ENCODE measurements around the gene ZBTB32. TPM values are rescaled to one million over a fixed set of nuclear protein-coding genes. Genes with fewer than 3 reads are reported as not detected.
"Not testable (repeated sequence)": the region's sequence is repeated elsewhere in the genome, so short reads cannot be mapped to it uniquely, and the experiment has no call there.

The ZBTB32 gene, protein sequence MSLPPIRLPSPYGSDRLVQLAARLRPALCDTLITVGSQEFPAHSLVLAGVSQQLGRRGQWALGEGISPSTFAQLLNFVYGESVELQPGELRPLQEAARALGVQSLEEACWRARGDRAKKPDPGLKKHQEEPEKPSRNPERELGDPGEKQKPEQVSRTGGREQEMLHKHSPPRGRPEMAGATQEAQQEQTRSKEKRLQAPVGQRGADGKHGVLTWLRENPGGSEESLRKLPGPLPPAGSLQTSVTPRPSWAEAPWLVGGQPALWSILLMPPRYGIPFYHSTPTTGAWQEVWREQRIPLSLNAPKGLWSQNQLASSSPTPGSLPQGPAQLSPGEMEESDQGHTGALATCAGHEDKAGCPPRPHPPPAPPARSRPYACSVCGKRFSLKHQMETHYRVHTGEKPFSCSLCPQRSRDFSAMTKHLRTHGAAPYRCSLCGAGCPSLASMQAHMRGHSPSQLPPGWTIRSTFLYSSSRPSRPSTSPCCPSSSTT
- not detected for total RNA-seq

DNA sequence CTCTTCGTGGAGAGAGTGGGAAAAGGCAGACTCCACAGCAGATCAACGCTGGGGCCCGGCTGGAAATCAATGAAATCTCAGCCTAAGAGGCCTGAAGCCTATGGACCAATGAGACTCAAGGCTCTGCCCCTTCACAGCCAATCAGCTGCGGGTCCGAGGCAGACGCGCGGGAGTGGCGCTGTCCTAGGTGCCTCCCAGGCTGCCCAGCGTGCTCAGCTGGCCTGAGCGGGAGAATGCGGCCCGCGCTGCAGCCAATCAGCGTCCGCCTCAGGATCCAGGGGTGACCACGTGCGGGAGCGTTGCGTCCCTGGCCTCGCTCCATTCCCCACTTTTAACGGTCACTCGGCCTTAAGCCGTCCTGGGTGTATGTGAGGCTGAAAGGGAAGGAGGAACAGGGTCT is at the start of gene ZBTB32:
ZBTB32 (plus strand) TSS at position 341 of the 400 bp plus-strand sequence. CDS start 10,069 bp downstream, outside the sequence.
- intact Hi-C loops (cut with DNase I; ENCODE audit: low total_unique reads) = no loop called here
- H3K4me1 ChIP-seq = no peaks in the 10 kb centered on the region
- no peak for DNase-seq
- no peak within 1 kb of the TSS for H3K27ac ChIP-seq
- TF ChIP-seq POLR2A (IDR thresholded peaks at IDR 0.05) = no peak
- TF ChIP-seq, protein P1, sequence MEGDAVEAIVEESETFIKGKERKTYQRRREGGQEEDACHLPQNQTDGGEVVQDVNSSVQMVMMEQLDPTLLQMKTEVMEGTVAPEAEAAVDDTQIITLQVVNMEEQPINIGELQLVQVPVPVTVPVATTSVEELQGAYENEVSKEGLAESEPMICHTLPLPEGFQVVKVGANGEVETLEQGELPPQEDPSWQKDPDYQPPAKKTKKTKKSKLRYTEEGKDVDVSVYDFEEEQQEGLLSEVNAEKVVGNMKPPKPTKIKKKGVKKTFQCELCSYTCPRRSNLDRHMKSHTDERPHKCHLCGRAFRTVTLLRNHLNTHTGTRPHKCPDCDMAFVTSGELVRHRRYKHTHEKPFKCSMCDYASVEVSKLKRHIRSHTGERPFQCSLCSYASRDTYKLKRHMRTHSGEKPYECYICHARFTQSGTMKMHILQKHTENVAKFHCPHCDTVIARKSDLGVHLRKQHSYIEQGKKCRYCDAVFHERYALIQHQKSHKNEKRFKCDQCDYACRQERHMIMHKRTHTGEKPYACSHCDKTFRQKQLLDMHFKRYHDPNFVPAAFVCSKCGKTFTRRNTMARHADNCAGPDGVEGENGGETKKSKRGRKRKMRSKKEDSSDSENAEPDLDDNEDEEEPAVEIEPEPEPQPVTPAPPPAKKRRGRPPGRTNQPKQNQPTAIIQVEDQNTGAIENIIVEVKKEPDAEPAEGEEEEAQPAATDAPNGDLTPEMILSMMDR (IDR thresholded peaks at IDR 0.05) = no peak
- no peak within 1 kb of the TSS for H3K4me3 ChIP-seq
- no peaks in the 10 kb centered on the region for H3K36me3 ChIP-seq
- no peaks in the 10 kb centered on the region for H3K9me3 ChIP-seq
- no peaks in the 10 kb centered on the region for H3K27me3 ChIP-seq

DNA sequence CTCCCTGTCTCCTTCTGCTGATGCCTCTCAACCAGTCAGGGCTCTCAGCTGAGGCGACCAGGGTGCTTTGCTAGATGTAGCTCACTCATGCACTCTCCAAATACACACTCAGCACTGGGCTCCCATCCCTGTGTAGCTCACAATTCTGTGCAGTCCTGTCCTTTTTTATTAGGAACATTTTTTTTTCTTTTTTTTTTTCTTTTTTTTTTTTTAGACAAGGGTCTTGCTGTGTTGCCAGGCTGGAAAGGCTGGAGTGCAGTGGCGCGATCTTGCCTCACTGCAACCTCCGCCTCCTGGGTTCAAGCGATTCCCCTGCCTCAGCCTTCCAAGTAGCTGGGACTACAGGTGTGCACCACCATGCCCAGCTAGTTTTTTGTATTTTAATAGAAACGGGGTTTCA is 49.5 kb upstream of the ZBTB32 start:
- DNase-seq; H3K4me1 ChIP-seq; H3K4me3 ChIP-seq; H3K9me3 ChIP-seq; intact Hi-C loops (cut with DNase I; ENCODE audit: low total_unique reads); H3K27ac ChIP-seq; H3K36me3 ChIP-seq; H3K27me3 ChIP-seq: not testable (repeated sequence)

DNA sequence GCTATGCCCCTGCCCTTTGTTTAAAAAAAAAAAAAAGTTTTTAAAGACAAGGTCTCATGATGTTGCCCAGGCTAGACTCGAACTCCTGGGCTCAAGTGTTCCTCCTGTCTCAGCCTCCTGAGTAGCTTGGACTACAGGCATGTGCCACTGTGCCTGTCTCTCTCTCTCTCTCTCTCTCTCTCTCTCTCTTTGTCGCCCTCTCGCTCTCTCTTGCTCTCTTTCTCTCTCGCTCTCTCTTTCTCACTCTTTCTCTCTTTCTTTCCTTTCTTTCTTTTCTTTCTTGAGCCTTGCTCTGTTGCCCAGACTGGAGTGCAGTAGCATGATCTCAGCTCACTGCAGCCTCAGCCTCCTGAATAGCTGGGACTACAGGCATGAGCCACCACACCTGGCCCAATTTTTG is 48.8 kb upstream of the ZBTB32 start:
- no peak overlapping the region for H3K4me3 ChIP-seq
- DNase-seq = no peak

DNA sequence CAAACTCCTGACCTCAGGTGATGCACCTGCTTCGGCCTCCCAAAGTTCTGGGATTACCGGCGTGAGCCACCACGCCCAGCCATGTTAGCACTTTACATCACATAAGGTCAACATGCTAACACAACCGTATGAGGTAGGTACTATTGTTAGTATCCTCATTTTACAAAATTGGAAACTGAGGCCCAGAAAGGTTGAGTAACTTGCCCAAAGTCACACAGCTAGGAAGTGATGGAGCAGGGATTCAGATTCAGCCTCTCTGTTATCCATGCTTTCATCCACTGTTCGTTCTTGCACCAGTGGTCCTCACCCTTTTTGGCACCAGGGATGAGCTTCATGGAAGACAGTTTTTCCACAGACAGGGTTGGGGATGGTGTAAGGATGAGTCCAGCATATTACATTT is 47.7 kb upstream of the ZBTB32 start:
- no peak overlapping the region for H3K4me3 ChIP-seq
- H3K4me1 ChIP-seq = no peaks in the 10 kb centered on the region
- intact Hi-C loops (cut with DNase I; ENCODE audit: low total_unique reads) = no loop called here
- no peaks in the 10 kb centered on the region for H3K27me3 ChIP-seq
- no peaks in the 10 kb centered on the region for H3K9me3 ChIP-seq
- no peak overlapping the region for H3K27ac ChIP-seq
- no peaks in the 10 kb centered on the region for H3K36me3 ChIP-seq
- DNase-seq = no peak
- TF ChIP-seq, protein P1 (IDR thresholded peaks at IDR 0.05) = no peak
- TF ChIP-seq POLR2A (IDR thresholded peaks at IDR 0.05) = no peak

More for the DNA sequence above, 48.8 kb upstream of the ZBTB32 start:
- Histone ChIP-seq H3K27ac (no peak overlapping the region), H3K27me3 (no peaks in the 10 kb centered on the region), H3K9me3 (no peaks in the 10 kb centered on the region), H3K4me1 (no peaks in the 10 kb centered on the region), H3K36me3 (no peaks in the 10 kb centered on the region)
- no peak for TF ChIP-seq POLR2A (IDR thresholded peaks at IDR 0.05)
- TF ChIP-seq, protein P1 (IDR thresholded peaks at IDR 0.05) = no peak
- intact Hi-C loops (cut with DNase I; ENCODE audit: low total_unique reads) = no loop called here

DNA sequence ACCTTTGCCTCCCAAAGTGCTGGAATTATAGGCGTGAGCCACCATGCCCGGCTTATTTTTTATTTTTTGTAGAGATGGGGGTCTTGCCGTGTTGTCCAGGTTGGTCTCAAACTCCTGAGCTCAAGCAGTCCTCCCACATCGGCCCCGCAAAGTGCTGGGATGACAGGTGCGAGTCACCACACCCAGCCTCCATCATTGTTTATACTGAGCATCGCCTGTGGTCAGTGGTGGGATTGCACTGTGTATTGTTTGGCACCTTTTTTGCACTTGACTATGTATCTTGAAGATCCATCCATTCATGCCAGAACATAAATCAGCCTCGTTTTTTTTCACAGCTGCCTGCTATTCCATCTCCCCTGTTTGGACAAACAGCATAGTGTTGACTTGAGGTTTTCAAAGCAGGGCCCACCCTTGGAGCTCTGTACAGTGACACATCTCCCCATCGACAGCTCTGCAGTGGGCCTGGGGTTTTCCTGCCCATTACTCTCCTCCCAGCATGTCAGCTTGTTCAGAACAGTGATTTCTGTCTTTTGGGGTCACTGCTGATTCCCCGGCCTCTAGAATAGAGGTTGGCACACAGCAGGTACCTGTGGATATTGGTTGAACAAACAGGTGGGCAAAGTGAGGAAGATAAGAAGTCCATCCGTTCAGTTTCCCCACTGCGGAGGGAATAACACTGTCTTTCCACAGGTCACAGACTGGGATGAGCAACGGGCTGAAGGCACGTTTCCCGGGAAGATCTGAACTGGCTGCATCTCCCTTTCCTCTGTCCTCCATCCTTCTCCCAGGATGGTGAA is 46.3 kb upstream of the ZBTB32 start:
- Histone ChIP-seq H3K9me3 (no peaks in the 10 kb centered on the region), H3K36me3 (no peaks in the 10 kb centered on the region), H3K4me3 (no peak overlapping the region), H3K27me3 (no peaks in the 10 kb centered on the region), H3K27ac (no peak overlapping the region), H3K4me1 (no peaks in the 10 kb centered on the region)
- no peak for DNase-seq
- intact Hi-C loops (cut with DNase I; ENCODE audit: low total_unique reads) = no loop called here
- TF ChIP-seq, protein P1 (IDR thresholded peaks at IDR 0.05) = no peak
- TF ChIP-seq POLR2A (IDR thresholded peaks at IDR 0.05) = no peak

All from uterus (tissue), 4 donors.